HUES6 (cell line): ENCODE data around the gene RHOT2.

ENCODE experiments used
- H3K27ac ChIP-seq: 2 replicates; pipeline ENCODE4 v1.7.0; 2013; ENCODE audit warnings: low read depth, mild to moderate bottlenecking, low read length, inconsistent platforms
- H3K27me3 ChIP-seq: 2 replicates; pipeline ENCODE4 v1.6.1; 2013; ENCODE audit warnings: low read length; ENCODE audit not compliant: control insufficient read depth, insufficient read depth
- H3K36me3 ChIP-seq: 2 replicates; pipeline ENCODE4 v1.6.1; 2013; ENCODE audit warnings: low read length; ENCODE audit not compliant: control insufficient read depth, insufficient read depth
- H3K4me1 ChIP-seq: 2 replicates; pipeline ENCODE4 v1.6.1; 2013; ENCODE audit warnings: low read length; ENCODE audit not compliant: control insufficient read depth, insufficient read depth
- H3K4me3 ChIP-seq: 2 replicates; pipeline ENCODE4 v1.5.1; 2013; ENCODE audit warnings: low read depth, low read length
- H3K9ac ChIP-seq: one replicate; pipeline ENCODE4 v1.6.1; 2013; ENCODE audit warnings: mild to moderate bottlenecking, low read length
- H3K9me3 ChIP-seq: 2 replicates; pipeline ENCODE4 v1.6.1; 2013; ENCODE audit warnings: low read depth, low read length; ENCODE audit not compliant: control insufficient read depth, insufficient read depth

The RHOT2 gene

DNA sequence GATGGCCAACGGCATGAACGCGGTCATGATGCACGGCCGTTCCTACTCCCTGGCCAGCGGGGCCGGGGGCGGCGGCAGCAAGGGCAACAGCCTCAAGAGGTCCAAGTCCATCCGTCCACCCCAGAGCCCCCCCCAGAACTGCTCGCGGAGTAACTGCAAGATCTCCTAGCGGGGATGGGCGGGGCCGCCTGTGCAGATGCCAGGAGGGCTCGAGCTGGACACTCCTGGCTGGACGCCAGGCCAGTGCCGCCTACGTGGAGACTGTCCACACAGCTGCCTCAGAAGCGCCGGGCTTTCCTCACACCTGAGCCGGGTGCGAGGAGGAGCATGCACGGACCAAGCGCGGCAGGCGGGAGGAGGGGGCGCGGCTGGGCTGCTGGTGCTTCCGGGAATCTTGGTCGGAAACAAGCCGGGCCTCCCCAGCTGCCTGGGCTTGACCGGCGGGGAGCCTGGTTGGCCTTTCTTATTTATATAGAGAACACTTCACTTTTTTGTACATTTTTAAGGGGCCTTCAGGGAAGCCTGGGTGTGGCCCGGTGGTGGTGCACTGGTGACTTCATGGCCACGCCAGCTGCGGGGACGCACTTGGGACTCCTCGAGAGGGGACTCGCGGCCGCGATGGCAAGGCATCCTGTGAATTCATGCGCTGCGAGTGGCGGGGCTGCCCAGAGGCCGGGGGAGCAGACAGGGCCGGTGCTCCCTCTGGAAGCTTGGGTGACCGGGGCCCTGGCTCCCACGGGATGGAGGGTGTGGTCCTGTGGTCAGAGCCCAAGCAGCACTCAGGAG lies 40.3 kb upstream of the RHOT2 start:
- no peaks in the 10 kb centered on the region for H3K27me3 ChIP-seq
- no peak overlapping the region for H3K4me3 ChIP-seq
- H3K4me1 ChIP-seq = peaks cover 45% of the 10 kb centered on the region
- no peak overlapping the region for H3K9ac ChIP-seq
- H3K9me3 ChIP-seq = no peaks in the 10 kb centered on the region
- H3K36me3 ChIP-seq = peaks cover 14% of the 10 kb centered on the region; the same call in 1 of the 2 replicates
- H3K27ac ChIP-seq = no peak overlapping the region

- peaks cover 18% of the 10 kb centered on the region; the same call in 1 of the 2 replicates for H3K36me3 ChIP-seq
- H3K27ac ChIP-seq = no peak overlapping the region
- H3K27me3 ChIP-seq = no peaks in the 10 kb centered on the region
- no peak overlapping the region for H3K9ac ChIP-seq
- no peaks in the 10 kb centered on the region for H3K9me3 ChIP-seq
- H3K4me1 ChIP-seq = peaks cover 40% of the 10 kb centered on the region
- no peak overlapping the region for H3K4me3 ChIP-seq
These were observed 39.4 kb upstream of the RHOT2 start for GRCh38 chr16:628321-629061.

DNA sequence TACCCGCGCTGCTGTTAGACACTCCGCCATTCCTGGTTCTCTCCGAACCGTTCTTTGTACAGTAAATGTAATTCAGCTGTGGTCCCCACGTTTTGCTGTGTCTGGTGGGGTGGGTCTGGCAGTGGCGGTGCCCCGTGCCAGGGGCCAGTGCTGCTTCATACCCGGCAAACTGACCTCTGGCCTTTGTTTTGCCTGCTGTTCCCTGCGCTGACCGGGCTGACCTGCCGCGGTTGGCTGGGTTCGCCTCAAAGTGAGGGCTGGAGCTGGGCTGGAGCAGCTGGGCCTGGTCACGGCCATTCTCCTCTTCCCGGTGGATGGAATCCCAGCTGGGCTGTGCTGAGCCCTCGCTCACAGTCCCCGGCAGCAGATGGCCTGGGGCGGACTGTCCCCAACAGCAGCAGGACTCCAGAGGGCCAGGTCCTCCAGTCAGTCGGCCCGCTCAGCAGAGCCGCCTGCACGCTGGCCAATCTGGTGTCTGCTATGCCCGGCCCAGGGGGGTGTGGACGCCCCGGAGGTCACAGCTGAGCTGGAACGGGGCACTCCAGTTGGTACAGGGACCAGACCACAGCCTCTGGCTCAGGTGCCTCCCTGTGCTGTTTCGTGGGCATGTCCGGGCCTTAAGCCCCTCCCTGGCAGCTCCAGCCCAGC lies 38.6 kb upstream of the RHOT2 start:
- Histone ChIP-seq H3K9ac (peak overlapping the region; percentile 42), H3K27ac (peak overlapping the region; percentile 44; the same call in 1 of the 2 replicates), H3K4me3 (no peak overlapping the region), H3K36me3 (peaks cover 26% of the 10 kb centered on the region), H3K4me1 (peaks cover 38% of the 10 kb centered on the region), H3K9me3 (no peaks in the 10 kb centered on the region), H3K27me3 (no peaks in the 10 kb centered on the region)

DNA sequence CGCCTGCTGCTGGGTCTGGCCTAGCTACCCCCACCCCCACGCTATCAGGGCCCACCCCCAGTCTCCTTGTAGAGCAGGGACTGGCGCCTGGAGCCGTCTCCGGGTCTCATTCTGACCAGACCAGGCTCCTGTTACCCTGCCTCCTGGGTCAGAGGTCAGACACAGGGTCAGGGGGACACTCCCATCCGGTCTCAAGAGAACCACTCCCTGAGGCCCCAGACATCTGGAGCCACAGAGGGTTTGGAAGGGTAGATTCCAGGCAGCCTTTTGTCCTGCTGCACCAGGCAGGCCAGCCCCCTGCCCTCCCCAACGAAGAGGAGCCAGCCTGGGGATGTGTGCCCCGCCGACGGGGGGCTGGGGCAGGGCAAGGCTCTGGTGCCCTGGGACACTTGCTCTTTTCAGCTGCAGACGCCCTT lies 38.1 kb upstream of the RHOT2 start:
- Histone ChIP-seq H3K9me3 (no peaks in the 10 kb centered on the region), H3K27me3 (no peaks in the 10 kb centered on the region), H3K4me3 (peak overlapping the region; percentile 28; the same call in 1 of the 2 replicates), H3K9ac (peak overlapping the region; percentile 35), H3K4me1 (peaks cover 35% of the 10 kb centered on the region), H3K36me3 (peaks cover 27% of the 10 kb centered on the region), H3K27ac (peak overlapping the region; percentile 72)

- H3K27me3 ChIP-seq = no peaks in the 10 kb centered on the region
- H3K27ac ChIP-seq = peak overlapping the region; percentile 72
- peaks cover 27% of the 10 kb centered on the region for H3K36me3 ChIP-seq
- H3K9ac ChIP-seq = peak overlapping the region; percentile 35
- H3K4me3 ChIP-seq = peak overlapping the region; percentile 28
- H3K9me3 ChIP-seq = no peaks in the 10 kb centered on the region
- H3K4me1 ChIP-seq = peaks cover 35% of the 10 kb centered on the region
These were observed 37.6 kb upstream of the RHOT2 start for GRCh38 chr16:630249-630814.

- H3K4me1 ChIP-seq = peaks cover 35% of the 10 kb centered on the region
- peak within 1 kb of the TSS; percentile 54 for H3K9ac ChIP-seq
- H3K36me3 ChIP-seq = peaks cover 27% of the 10 kb centered on the region
- no peaks in the 10 kb centered on the region for H3K27me3 ChIP-seq
- H3K9me3 ChIP-seq = no peaks in the 10 kb centered on the region
- peak within 1 kb of the TSS; percentile 52 for H3K4me3 ChIP-seq
- peak within 1 kb of the TSS; percentile 72 for H3K27ac ChIP-seq
These were observed 37.0 kb upstream of the RHOT2 start, which contains the start of gene WFIKKN1 for GRCh38 chr16:630815-631405. Gene WFIKKN1, plus strand, starts transcription at chr16:630985. Its CDS starts 269 bp downstream, at chr16:631254.

DNA sequence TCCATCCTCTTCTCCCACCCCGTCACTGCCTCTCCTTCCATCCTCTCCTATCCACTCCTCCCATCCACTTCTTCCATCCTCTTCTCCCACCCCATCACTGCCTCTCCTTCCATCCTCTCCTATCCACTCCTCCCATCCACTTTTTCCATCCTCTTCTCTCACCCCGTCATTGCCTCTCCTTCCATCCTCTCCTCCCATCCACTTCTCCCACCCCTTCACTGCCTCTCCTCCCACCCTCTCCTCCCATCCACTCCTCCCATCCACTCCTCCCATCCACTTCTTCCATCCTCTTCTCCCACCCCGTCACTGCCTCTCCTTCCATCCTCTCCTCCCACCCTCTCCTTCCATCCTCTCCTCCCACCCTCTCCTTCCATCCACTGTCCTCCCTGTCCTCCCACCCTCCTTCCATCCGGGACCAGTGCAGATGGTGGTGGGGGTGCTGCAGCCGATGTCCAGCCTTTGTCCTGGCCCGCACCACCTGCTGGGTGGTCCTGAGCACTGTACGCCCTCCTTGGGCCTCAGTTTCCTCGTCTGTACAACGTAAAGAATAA lies 36.0 kb upstream of the RHOT2 start:
- Histone ChIP-seq H3K27me3 (no peaks in the 10 kb centered on the region), H3K4me3 (no peak overlapping the region), H3K27ac (no peak overlapping the region), H3K36me3 (peaks cover 24% of the 10 kb centered on the region), H3K9ac (no peak overlapping the region), H3K9me3 (no peaks in the 10 kb centered on the region), H3K4me1 (peaks cover 33% of the 10 kb centered on the region)

DNA sequence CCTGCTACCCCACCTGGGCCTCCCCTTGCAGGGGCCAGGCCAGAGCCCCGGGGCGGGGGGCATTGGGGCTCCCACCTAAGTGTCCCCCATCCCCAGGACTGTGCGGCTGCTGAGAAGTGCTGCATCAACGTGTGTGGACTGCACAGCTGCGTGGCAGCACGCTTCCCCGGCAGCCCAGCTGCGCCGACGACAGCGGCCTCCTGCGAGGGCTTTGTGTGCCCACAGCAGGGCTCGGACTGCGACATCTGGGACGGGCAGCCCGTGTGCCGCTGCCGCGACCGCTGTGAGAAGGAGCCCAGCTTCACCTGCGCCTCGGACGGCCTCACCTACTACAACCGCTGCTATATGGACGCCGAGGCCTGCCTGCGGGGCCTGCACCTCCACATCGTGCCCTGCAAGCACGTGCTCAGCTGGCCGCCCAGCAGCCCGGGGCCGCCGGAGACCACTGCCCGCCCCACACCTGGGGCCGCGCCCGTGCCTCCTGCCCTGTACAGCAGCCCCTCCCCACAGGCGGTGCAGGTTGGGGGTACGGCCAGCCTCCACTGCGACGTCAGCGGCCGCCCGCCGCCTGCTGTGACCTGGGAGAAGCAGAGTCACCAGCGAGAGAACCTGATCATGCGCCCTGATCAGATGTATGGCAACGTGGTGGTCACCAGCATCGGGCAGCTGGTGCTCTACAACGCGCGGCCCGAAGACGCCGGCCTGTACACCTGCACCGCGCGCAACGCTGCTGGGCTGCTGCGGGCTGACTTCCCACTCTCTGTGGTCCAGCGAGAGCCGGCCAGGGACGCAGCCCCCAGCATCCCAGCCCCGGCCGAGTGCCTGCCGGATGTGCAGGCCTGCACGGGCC lies 35.2 kb upstream of the RHOT2 start:
- Histone ChIP-seq H3K4me1 (peaks cover 34% of the 10 kb centered on the region), H3K27ac (no peak overlapping the region), H3K9me3 (no peaks in the 10 kb centered on the region), H3K36me3 (peaks cover 19% of the 10 kb centered on the region), H3K9ac (no peak overlapping the region), H3K27me3 (no peaks in the 10 kb centered on the region), H3K4me3 (no peak overlapping the region)

DNA sequence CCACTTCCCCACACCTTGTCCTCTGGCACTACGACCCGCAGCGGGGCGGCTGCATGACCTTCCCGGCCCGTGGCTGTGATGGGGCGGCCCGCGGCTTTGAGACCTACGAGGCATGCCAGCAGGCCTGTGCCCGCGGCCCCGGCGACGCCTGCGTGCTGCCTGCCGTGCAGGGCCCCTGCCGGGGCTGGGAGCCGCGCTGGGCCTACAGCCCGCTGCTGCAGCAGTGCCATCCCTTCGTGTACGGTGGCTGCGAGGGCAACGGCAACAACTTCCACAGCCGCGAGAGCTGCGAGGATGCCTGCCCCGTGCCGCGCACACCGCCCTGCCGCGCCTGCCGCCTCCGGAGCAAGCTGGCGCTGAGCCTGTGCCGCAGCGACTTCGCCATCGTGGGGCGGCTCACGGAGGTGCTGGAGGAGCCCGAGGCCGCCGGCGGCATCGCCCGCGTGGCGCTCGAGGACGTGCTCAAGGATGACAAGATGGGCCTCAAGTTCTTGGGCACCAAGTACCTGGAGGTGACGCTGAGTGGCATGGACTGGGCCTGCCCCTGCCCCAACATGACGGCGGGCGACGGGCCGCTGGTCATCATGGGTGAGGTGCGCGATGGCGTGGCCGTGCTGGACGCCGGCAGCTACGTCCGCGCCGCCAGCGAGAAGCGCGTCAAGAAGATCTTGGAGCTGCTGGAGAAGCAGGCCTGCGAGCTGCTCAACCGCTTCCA lies 34.4 kb upstream of the RHOT2 start:
- Histone ChIP-seq H3K36me3 (peaks cover 14% of the 10 kb centered on the region), H3K27ac (no peak overlapping the region), H3K9ac (no peak overlapping the region), H3K4me1 (peaks cover 38% of the 10 kb centered on the region), H3K27me3 (no peaks in the 10 kb centered on the region), H3K4me3 (no peak overlapping the region), H3K9me3 (no peaks in the 10 kb centered on the region)
